ENCODE data around the gene SMCHD1. TPM values are rescaled to one million over a fixed set of nuclear protein-coding genes. Genes with fewer than 3 reads are reported as not detected.

SMCHD1 gene
- total and polyA plus RNA-seq, 10 of the 15 experiments (the other 5 are each of a cell fraction or from before 2014, with no cell fraction given) = 6.0 to 110 (median 48.0) TPM

GRCh38 chr18:2651981-2652380 lies 3.5 kb upstream of the SMCHD1 start:
- POLR2A ChIA-PET = interaction anchor here (0.7 kb wide), 1 partner anchor 308 kb away, joined by 6 read pairs; no protein-coding TSS in a partner anchor
- in situ Hi-C loops (cut with MboI) (no loop called here), intact Hi-C loops (cut with micrococcal nuclease; ENCODE audit: unreplicated experiment) (loop anchor here (10.0 kb wide), 1 partner anchor 323 kb away; no protein-coding TSS in a partner anchor)
- H3K9ac ChIP-seq (ENCODE audit: control insufficient read depth, insufficient read depth, low read length) = no peak overlapping the region
- H3K9me3 ChIP-seq (replicated peaks; ENCODE audit: control insufficient read depth, insufficient read depth, low read length) = no peaks in the 10 kb centered on the region
- H3K27me3 ChIP-seq (replicated peaks in 1 of 2; ENCODE audit: control insufficient read depth in 2 of 2, insufficient read depth in 2 of 2, low read length in 1 of 2) = no peaks in the 10 kb centered on the region
- FAIRE-seq (no peak), DNase-seq (ENCODE audit: low read depth, low spot score) (no peak), ATAC-seq (no peak)
- no peaks in the 10 kb centered on the region for H3K36me3 ChIP-seq (ENCODE audit: control insufficient read depth in 2 of 2, insufficient read depth in 2 of 2, low read length in 1 of 2)
- SMC1A ChIA-PET (ENCODE audit: uncharacterized antibody, unreplicated experiment) = interaction anchor here (1.3 to 4.2 kb wide), 3 partner anchors 10 to 103 kb away, joined by 3 to 29 read pairs (median 11); no protein-coding TSS in a partner anchor
- peaks cover 17% of the 10 kb centered on the region for H3K79me2 ChIP-seq (ENCODE audit: control insufficient read depth, insufficient read depth, low read length)
- CTCF ChIA-PET = interaction anchor here (0.9 to 1.9 kb wide), 2 partner anchors 10 to 25 kb away, joined by 3 to 8 read pairs; no protein-coding TSS in a partner anchor
- H3K27ac ChIP-seq (ENCODE audit: control insufficient read depth, insufficient read depth) = no peak overlapping the region
- no peak overlapping the region for H2AFZ ChIP-seq (ENCODE audit: control insufficient read depth, low read depth, low read length)
- 93% methylated on average over 1 of the region's 1 CpG for whole genome bisulfite sequencing (ENCODE audit: insufficient coverage, insufficient replicate concordance, low lambda C conversion rate, missing lambda C conversion rate)
- no peaks in the 10 kb centered on the region for H4K20me1 ChIP-seq (ENCODE audit: control insufficient read depth, insufficient read depth)
- RAD21 ChIA-PET (ENCODE audit: unreplicated experiment) = interaction anchor here (0.6 to 1.2 kb wide), 2 partner anchors 27 to 46 kb away, joined by 4 read pairs; no protein-coding TSS in a partner anchor
- TF ChIP-seq STAT1 (conservative IDR thresholded peaks at IDR 0.05) = no peak
- TF ChIP-seq KAT2A (conservative IDR thresholded peaks at IDR 0.05; ENCODE audit: control insufficient read depth, low read depth, low read length) = no peak
- TF ChIP-seq ZNF687 (IDR thresholded peaks at IDR 0.05) = no peak
- TF ChIP-seq CHD1 (IDR thresholded peaks at IDR 0.05; ENCODE audit: low read depth, low read length) = no peak
- TF ChIP-seq E2F4 (IDR thresholded peaks at IDR 0.05; ENCODE audit: low read depth, low read length) = no peak
- no peak for TF ChIP-seq ESRRA (IDR thresholded peaks at IDR 0.05; ENCODE audit: low read length)
- TF ChIP-seq JUNB (IDR thresholded peaks at IDR 0.05) = no peak
- no peak for TF ChIP-seq ZBTB40 (IDR thresholded peaks at IDR 0.05; ENCODE audit: borderline replicate concordance)
- no peak for TF ChIP-seq SUZ12 (IDR thresholded peaks at IDR 0.05; ENCODE audit: unreplicated experiment)
- no TSS peak for BruUV-seq (replicated peaks)
- no peak overlapping the region for H3K4me2 ChIP-seq (ENCODE audit: control insufficient read depth, insufficient read depth)
- H3K4me1 ChIP-seq (ENCODE audit: control insufficient read depth, insufficient read depth, low read length) = no peaks in the 10 kb centered on the region
- no peak overlapping the region for H3K4me3 ChIP-seq
